Neutrophil (primary cell): Measurements from ENCODE around the gene PLXNA2.

ENCODE experiments used
- H3K27ac ChIP-seq: fragments of 200-600 bp; sonication (generic); 2 replicates; pipeline ENCODE4 v1.5.1; 2016; ENCODE audit warnings: mild to moderate bottlenecking, moderate library complexity
- H3K27me3 ChIP-seq: fragments of 200-600 bp; sonication (generic); 2 replicates; pipeline ENCODE4 v1.6.0; 2016; ENCODE audit warnings: mild to moderate bottlenecking
- H3K36me3 ChIP-seq: fragments of 200-600 bp; sonication (generic); 2 replicates; pipeline ENCODE4 v1.5.1; 2017
- H3K4me1 ChIP-seq, 2 experiments: fragments of 200-600 bp in 1 of 2; sonication (generic) in 1 of 2; 1 replicate in 1 of 2; 2 replicates in 1 of 2; pipeline versions ENCODE4 v1.5.1 to v1.6.1; 2013 to 2016; ENCODE audit warnings: low read depth in 1 of 2, low read length in 1 of 2, mild to moderate bottlenecking in 1 of 2, moderate library complexity in 1 of 2; ENCODE audit not compliant: control insufficient read depth in 1 of 2, insufficient read depth in 1 of 2
- H3K4me3 ChIP-seq, 2 experiments: fragments of 200-600 bp in 1 of 2; sonication (generic) in 1 of 2; 1 replicate in 1 of 2; 2 replicates in 1 of 2; pipeline ENCODE4 v1.5.1; 2013 to 2016; ENCODE audit warnings: low read depth in 1 of 2, low read length in 1 of 2, mild to moderate bottlenecking in 1 of 2, moderate library complexity in 1 of 2
- H3K9me3 ChIP-seq: fragments of 200-600 bp; sonication (generic); 2 replicates; pipeline ENCODE4 v1.5.1; 2016
- TF ChIP-seq, protein P1 (sequence below): fragments of 200-600 bp; sonication (generic); IDR thresholded peaks from 2 replicates; pipeline ENCODE4 v1.5.1; 2016; ENCODE audit warnings: antibody characterized with exemption

The PLXNA2 gene

DNA sequence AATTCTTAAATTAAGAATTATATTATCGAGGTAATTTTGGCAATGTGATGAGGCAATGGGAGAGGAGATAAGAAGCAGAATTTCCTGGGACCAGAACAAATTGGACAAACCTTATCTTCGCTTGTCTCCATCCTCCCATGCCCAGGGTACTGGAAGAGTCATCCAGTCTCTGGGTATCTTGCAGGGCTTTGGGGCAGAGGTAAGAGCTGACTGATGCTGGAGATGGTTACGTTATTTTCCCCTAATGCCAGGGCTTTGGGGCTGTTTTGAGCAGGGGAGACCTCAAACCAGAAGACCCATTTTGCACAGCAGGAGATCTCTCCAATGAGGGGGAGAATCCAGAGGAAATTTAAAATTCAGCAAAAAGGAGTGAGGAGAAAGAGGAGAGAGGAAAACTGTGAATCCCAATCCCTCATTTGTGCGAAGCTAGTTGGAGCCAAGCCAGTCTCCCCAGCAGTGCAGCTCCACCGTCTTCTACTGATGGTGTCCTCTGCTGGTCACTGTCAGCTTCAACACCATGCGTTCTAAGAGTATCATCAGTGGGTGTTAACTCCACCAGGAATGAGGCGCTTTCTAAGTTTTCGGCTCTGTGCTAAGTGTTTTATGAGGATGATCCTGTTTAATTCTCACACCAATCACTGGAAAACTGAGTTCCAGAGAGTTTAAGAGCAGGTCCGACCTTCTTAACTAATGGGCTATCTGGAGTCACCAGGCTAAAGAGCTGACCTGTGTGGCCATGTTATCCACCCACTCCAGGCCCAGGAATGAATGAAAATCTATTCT lies 246.5 kb downstream of the PLXNA2 start:
- Histone ChIP-seq H3K4me3 (no peak overlapping the region), H3K4me1 (no peaks in the 10 kb centered on the region), H3K27ac (no peak overlapping the region), H3K27me3 (no peaks in the 10 kb centered on the region), H3K9me3 (no peaks in the 10 kb centered on the region), H3K36me3 (no peaks in the 10 kb centered on the region)
- TF ChIP-seq, protein P1, sequence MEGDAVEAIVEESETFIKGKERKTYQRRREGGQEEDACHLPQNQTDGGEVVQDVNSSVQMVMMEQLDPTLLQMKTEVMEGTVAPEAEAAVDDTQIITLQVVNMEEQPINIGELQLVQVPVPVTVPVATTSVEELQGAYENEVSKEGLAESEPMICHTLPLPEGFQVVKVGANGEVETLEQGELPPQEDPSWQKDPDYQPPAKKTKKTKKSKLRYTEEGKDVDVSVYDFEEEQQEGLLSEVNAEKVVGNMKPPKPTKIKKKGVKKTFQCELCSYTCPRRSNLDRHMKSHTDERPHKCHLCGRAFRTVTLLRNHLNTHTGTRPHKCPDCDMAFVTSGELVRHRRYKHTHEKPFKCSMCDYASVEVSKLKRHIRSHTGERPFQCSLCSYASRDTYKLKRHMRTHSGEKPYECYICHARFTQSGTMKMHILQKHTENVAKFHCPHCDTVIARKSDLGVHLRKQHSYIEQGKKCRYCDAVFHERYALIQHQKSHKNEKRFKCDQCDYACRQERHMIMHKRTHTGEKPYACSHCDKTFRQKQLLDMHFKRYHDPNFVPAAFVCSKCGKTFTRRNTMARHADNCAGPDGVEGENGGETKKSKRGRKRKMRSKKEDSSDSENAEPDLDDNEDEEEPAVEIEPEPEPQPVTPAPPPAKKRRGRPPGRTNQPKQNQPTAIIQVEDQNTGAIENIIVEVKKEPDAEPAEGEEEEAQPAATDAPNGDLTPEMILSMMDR: no peak

DNA sequence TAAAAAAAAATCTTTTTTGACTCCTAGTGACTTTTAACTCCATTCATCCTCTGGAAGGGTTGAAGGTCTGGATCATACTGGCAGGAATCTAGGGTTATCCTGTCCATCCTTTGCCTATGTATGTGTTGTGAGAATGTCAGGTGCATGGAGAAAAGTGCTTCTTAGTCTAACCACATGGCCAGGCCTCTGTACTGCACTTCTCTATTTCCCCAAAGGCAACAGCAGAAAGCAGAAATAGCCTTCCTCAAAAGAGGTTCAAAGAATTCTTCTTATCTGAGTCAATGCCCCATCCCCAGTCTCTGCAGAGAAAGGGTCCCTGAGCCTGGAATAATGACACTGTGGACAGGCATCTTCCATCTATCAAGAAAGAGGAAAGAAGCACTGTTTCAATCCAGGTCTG lies 247.5 kb downstream of the PLXNA2 start:
- H3K27ac ChIP-seq: no peak overlapping the region
- H3K36me3 ChIP-seq: no peaks in the 10 kb centered on the region
- H3K27me3 ChIP-seq: no peaks in the 10 kb centered on the region
- no peaks in the 10 kb centered on the region for H3K4me1 ChIP-seq
- TF ChIP-seq, protein P1: no peak
- no peak overlapping the region for H3K4me3 ChIP-seq
- no peaks in the 10 kb centered on the region for H3K9me3 ChIP-seq

DNA sequence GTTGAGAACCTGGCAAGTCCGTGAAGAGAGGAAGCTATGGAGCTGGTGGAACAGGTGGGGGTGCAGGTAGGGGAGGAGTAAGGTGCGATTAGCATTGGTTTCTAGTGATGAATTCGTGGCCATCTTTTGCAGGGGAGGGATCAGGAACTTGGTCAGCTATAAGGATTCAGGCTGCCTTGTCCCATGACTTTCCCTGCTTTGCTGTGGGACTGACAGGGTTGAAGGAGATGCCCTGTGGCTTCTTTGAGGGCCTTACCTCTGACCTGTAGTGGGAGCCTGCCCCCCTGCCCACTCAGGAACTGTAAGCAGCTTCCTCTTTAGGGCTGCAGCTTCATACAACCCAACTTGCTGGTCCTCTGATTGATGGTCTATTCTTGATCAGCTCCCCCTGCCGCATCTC lies 248.6 kb downstream of the PLXNA2 start:
- Histone ChIP-seq H3K27ac (no peak overlapping the region), H3K9me3 (no peaks in the 10 kb centered on the region)
- TF ChIP-seq, protein P1: no peak

DNA sequence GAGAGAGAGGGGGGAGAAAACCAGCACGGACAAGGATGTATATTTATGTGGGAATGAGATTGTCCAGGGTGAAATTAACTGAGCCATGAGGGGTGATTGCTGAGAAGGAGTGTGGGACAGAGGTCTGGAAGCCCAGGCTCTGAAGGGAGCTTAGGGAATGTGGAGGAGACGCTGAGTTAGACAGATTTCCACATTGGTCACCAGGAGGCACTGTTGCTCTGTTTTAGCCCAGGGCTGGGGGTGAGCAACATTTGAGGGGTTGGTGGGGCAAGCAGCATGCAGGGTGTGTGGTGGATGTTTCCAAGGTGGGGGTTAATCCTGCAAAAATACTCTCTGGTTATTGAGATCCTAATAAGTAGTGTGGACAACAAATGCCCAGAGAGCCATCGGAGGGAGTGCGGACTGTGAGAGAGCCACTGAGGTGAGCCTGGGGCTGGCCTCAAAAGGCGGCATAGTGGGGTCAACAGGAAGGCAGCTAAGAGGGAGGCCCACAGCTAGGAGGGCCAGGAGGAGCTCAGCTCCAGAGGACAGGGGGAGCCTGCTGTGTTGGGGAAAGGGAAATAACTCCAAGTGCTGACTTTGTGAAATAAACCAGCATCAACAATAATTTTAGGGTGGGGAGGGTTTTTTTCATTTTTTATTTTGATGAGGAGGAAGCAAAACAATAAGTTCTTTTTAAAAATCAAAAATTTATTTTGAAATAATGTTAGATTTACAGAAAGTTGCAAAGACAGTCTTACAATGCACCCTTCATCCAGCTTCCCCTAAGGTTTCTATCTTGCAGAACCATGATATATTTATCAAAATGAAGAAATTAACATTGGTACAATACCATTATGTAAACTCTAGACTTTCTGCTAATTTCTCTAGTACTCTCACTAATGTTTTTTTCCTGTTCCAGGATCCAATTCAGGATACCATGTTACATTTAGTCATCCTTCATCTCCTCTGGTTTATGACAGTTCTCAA lies 250.4 kb downstream of the PLXNA2 start:
- no peaks in the 10 kb centered on the region for H3K4me1 ChIP-seq
- TF ChIP-seq, protein P1: no peak
- H3K9me3 ChIP-seq: no peaks in the 10 kb centered on the region

More for the DNA sequence above, 248.6 kb downstream of the PLXNA2 start:
- H3K4me3 ChIP-seq: no peak overlapping the region
- no peaks in the 10 kb centered on the region for H3K4me1 ChIP-seq
- H3K36me3 ChIP-seq: no peaks in the 10 kb centered on the region
- H3K27me3 ChIP-seq: no peaks in the 10 kb centered on the region

DNA sequence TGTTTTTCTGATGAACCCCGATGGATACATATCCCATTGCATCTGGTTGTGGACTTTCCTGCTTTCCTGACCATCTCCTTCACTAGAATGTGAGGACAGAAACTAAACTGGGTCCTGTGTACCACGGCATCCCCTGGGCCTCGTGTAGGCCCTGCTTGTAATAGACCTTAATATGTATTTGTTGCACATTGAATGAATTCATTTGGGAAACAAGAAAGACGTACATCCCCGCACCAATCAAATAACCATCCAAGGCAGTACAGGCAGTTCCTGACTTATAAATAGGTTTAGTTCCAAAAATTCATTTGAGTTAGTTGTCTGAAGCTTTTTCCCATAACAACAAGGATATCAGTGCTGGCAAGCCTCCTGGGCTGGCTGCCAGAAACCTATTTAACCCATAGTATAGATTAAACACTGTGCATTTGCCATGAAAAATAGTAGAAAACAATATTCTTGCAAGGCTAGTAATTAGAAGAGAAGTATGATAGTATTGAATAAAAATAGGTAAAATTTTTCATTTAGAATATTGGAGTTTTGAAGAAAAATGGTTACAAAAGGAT lies 251.4 kb downstream of the PLXNA2 start:
- no peaks in the 10 kb centered on the region for H3K27me3 ChIP-seq
- H3K36me3 ChIP-seq: no peaks in the 10 kb centered on the region
- H3K27ac ChIP-seq: no peak overlapping the region
- no peak overlapping the region for H3K4me3 ChIP-seq
- no peaks in the 10 kb centered on the region for H3K9me3 ChIP-seq
- TF ChIP-seq, protein P1: no peak
- no peaks in the 10 kb centered on the region for H3K4me1 ChIP-seq

More for the DNA sequence above, 250.4 kb downstream of the PLXNA2 start:
- H3K4me3 ChIP-seq: no peak overlapping the region
- no peak overlapping the region for H3K27ac ChIP-seq
- H3K27me3 ChIP-seq: no peaks in the 10 kb centered on the region
- H3K36me3 ChIP-seq: no peaks in the 10 kb centered on the region
